ENCODE data around the gene BICC1. TPM values are rescaled to one million over a fixed set of nuclear protein-coding genes. Genes with fewer than 3 reads are reported as not detected.

Gene BICC1
- total and polyA plus RNA-seq, 2 of the 8 experiments (the other 6 are each of a cell fraction or from before 2014, with no cell fraction given) = 0.20 to 0.73 TPM

DNA sequence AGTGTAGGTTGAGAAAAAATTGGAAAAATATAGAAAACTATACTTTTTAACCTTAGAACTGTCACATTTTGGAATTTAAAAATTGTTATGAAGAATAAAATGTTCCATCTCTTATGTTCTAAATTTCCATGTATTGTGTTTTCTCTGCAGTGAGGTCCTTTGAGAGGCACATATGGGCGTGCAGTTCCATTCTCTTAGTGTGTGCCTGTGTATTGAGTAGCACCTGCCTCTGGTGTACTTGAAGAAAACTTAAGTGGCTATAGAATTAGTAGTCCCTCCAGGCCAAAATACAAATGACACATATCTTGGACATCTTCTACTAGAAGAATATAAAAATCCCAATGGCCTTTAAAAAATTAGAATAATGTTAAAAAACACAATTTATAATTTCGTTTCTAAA, 149.2 kb downstream of the BICC1 start:
- H4K8ac ChIP-seq (ENCODE audit: extremely low read depth, insufficient read depth, low read length) = no peak overlapping the region
- FAIRE-seq (no peak), DNase-seq (ENCODE audit: low read depth in 1 of 2, low spot score in 2 of 2) (no peak)
- CTCF ChIA-PET (ENCODE audit: partially characterized antibody) = no interaction called here
- H3K14ac ChIP-seq (ENCODE audit: insufficient read length) = no peak overlapping the region
- no peaks in the 10 kb centered on the region for H3K23me2 ChIP-seq (ENCODE audit: low read depth, low read length)
- POLR2A ChIA-PET (ENCODE audit: partially characterized antibody) = no interaction called here
- no peak overlapping the region for H3K9ac ChIP-seq (replicated peaks in 1 of 4; ENCODE audit: extremely low read depth in 1 of 4, low read depth in 3 of 4, low read length in 3 of 4)
- H4K5ac ChIP-seq (ENCODE audit: insufficient read length, low read depth, low read length) = no peak overlapping the region
- H3K4ac ChIP-seq (replicated peaks; ENCODE audit: insufficient read length, low read depth, low read length) = no peak overlapping the region
- H3K79me2 ChIP-seq (ENCODE audit: control insufficient read depth in 1 of 2, insufficient read depth in 2 of 2, low read length in 2 of 2) = no peaks in the 10 kb centered on the region
- H3K18ac ChIP-seq (ENCODE audit: extremely low read depth, low read length) = no peak overlapping the region
- H2BK5ac ChIP-seq (ENCODE audit: low read depth, low read length) = no peak overlapping the region
- H3K27me3 ChIP-seq (replicated peaks in 1 of 4; ENCODE audit: control insufficient read depth in 3 of 4, extremely low read depth in 1 of 4, insufficient read depth in 3 of 4, low read length in 3 of 4) = no peaks in the 10 kb centered on the region
- H4K91ac ChIP-seq (replicated peaks; ENCODE audit: insufficient read length, low read length) = no peak overlapping the region
- no peak overlapping the region for H3K4me2 ChIP-seq (ENCODE audit: insufficient read depth in 1 of 2, low read depth in 2 of 2, low read length in 2 of 2)
- no peak overlapping the region for H3K56ac ChIP-seq (replicated peaks; ENCODE audit: insufficient read length, low read depth, low read length)
- H2BK20ac ChIP-seq (ENCODE audit: low read length) = no peak overlapping the region
- no peak overlapping the region for H2BK12ac ChIP-seq (ENCODE audit: low read depth, low read length)
- H2AK5ac ChIP-seq (ENCODE audit: low read depth, low read length) = no peak overlapping the region
- no peaks in the 10 kb centered on the region for H3K79me1 ChIP-seq (ENCODE audit: low read depth, low read length)
- H3K27ac ChIP-seq (ENCODE audit: low read depth, low read length) = no peak overlapping the region
- no peak overlapping the region for H2BK15ac ChIP-seq (ENCODE audit: low read length)
- no peak overlapping the region for H3K23ac ChIP-seq (ENCODE audit: insufficient read length)
- H2BK120ac ChIP-seq (replicated peaks; ENCODE audit: low read depth, low read length) = no peak overlapping the region
- no peak overlapping the region for H3K4me3 ChIP-seq (ENCODE audit: extremely low read depth in 1 of 4, insufficient read depth in 2 of 4, low read depth in 3 of 4, low read length in 4 of 4)
- no peak overlapping the region for H2AFZ ChIP-seq (ENCODE audit: low read length)
- WGBS, 2 experiments (ENCODE audit: extremely low coverage in 1 of 2, insufficient coverage in 1 of 2, insufficient read length in 1 of 2, insufficient replicate concordance in 2 of 2, low coverage in 1 of 2, low lambda C conversion rate in 2 of 2, missing lambda C conversion rate in 1 of 2) = 48% methylated on average over 2 of the region's 2 CpGs; no CpG with 5 or more reads in 1 of the 2 experiments
- TF ChIP-seq RBBP5 (IDR thresholded peaks at IDR 0.05; ENCODE audit: borderline replicate concordance, low read depth, low read length) (no peak), SIX5 (IDR thresholded peaks at IDR 0.05; ENCODE audit: low read depth, low read length) (no peak), RAD21 (IDR thresholded peaks at IDR 0.05 in 1 of 2, conservative IDR thresholded peaks at IDR 0.05 in 1 of 2; ENCODE audit: low read depth in 2 of 2, low read length in 2 of 2) (no peak), CEBPB (IDR thresholded peaks at IDR 0.05; ENCODE audit: low read depth, low read length) (no peak), JUND (IDR thresholded peaks at IDR 0.05; ENCODE audit: low read length) (no peak), BCL11A (IDR thresholded peaks at IDR 0.05; ENCODE audit: low read depth in 2 of 2, low read length in 2 of 2) (no peak), POLR2AphosphoS5 (IDR thresholded peaks at IDR 0.05; ENCODE audit: low read depth, low read length) (no peak), SIRT6 (IDR thresholded peaks at IDR 0.05; ENCODE audit: low read length) (no peak), SP4 (IDR thresholded peaks at IDR 0.05; ENCODE audit: low read length) (no peak), CBX8 (IDR thresholded peaks at IDR 0.05; ENCODE audit: borderline replicate concordance, low read depth, low read length) (no peak), SP1 (IDR thresholded peaks at IDR 0.05; ENCODE audit: low read depth, low read length) (no peak)
- TF ChIP-seq, protein P1, sequence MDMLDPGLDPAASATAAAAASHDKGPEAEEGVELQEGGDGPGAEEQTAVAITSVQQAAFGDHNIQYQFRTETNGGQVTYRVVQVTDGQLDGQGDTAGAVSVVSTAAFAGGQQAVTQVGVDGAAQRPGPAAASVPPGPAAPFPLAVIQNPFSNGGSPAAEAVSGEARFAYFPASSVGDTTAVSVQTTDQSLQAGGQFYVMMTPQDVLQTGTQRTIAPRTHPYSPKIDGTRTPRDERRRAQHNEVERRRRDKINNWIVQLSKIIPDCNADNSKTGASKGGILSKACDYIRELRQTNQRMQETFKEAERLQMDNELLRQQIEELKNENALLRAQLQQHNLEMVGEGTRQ (IDR thresholded peaks at IDR 0.05; ENCODE audit: low read length) = no peak
- H3K4me1 ChIP-seq (replicated peaks in 1 of 4; ENCODE audit: control insufficient read depth in 3 of 4, insufficient read depth in 4 of 4, low read length in 3 of 4) = no peaks in the 10 kb centered on the region; a peak in 1 of 7 replicates
- no peaks in the 10 kb centered on the region for H4K20me1 ChIP-seq (replicated peaks in 1 of 2; ENCODE audit: control insufficient read depth in 1 of 2, insufficient read depth in 2 of 2, low read length in 2 of 2)
- peaks cover 4 to 17% of the 10 kb centered on the region in 2 experiments; a peak in 2 of 4 replicates for H3K9me3 ChIP-seq (ENCODE audit: insufficient read depth in 2 of 2, low read depth in 1 of 2, low read length in 1 of 2)
- H3K36me3 ChIP-seq (ENCODE audit: control insufficient read depth in 2 of 4, insufficient read depth in 4 of 4, low read length in 3 of 4) = no peaks in the 10 kb centered on the region; a peak in 1 of 8 replicates
